Activated T-helper 1 cell treated with anti-CD3 and anti-CD28 coated beads, Interleukin-12 subunit alpha, Interleukin-12 subunit beta, Interleukin-2, Interleukin-4 antibody, amounts not matched to agents 30 ng/mL and 10 ng/mL and 1 ng/mL, durations not matched to agents 14 hours and 24 hours and 36 hours (primary cell): Measurements from ENCODE around the gene TMEM80. TPM values are rescaled to one million over a fixed set of nuclear protein-coding genes. Genes with fewer than 3 reads are reported as not detected.
A peak's percentile ranks its signal among the peaks of the same experiment; 100 is the strongest.

Source experiments
- DNase-seq: peaks from one replicate; pipeline ENCODE4 v3.0.0; 2021; ENCODE audit warnings: low spot score
- H3K27ac Mint-ChIP-seq: one replicate; pipeline ENCODE4 v1.8.0; 2021; ENCODE audit warnings: mild to moderate bottlenecking, mixed read lengths
- H3K27me3 Mint-ChIP-seq: one replicate; pipeline ENCODE4 v1.8.0; 2022; ENCODE audit warnings: mild to moderate bottlenecking, moderate library complexity, mixed read lengths; ENCODE audit not compliant: insufficient read depth
- H3K36me3 Mint-ChIP-seq: one replicate; pipeline ENCODE4 v1.8.0; 2021; ENCODE audit warnings: low read depth, mixed read lengths
- H3K4me1 Mint-ChIP-seq: one replicate; pipeline ENCODE4 v1.8.0; 2021; ENCODE audit warnings: low read depth, mixed read lengths
- H3K4me3 Mint-ChIP-seq: one replicate; pipeline ENCODE4 v1.8.0; 2021; ENCODE audit warnings: mild to moderate bottlenecking, moderate library complexity, mixed read lengths
- H3K9me3 Mint-ChIP-seq: one replicate; pipeline ENCODE4 v1.8.0; 2021; ENCODE audit warnings: mixed read lengths
- intact Hi-C: fragments of 100-400 bp; cut with micrococcal nuclease; formaldehyde crosslinking; loops from one replicate; pipeline ENCODE4 v1.15.1; 2024
- total RNA-seq: library from RNA; stranded (reverse); gene quantifications from 2 replicates; pipeline ENCODE4 v1.2.3, GENCODE V29; 2022

TMEM80 gene
- total RNA-seq, 1 donor from 2014 or later = 14.2 TPM

- Mint-ChIP-seq H3K9me3 (no peaks in the 10 kb centered on the region), H3K27me3 (peaks cover 2% of the 10 kb centered on the region), H3K27ac (peak overlapping the region; percentile 54), H3K4me3 (peak overlapping the region; percentile 88), H3K4me1 (peaks cover 30% of the 10 kb centered on the region), H3K36me3 (peaks cover 15% of the 10 kb centered on the region)
- intact Hi-C loops = loop anchor here (5.0 to 10.0 kb wide), 2 partner anchors 99 to 687 kb away; partner anchors contain the start of genes BRSK2 and SLC25A22
- no peak for DNase-seq
These were observed 2.2 kb downstream of the TMEM80 start for GRCh38 chr11:697811-698311.

GRCh38 chr11:698493-699115, 3.0 kb downstream of the TMEM80 start:
- H3K4me3 Mint-ChIP-seq = no peak overlapping the region
- H3K27ac Mint-ChIP-seq = no peak overlapping the region
- no peak for DNase-seq
- H3K27me3 Mint-ChIP-seq = peaks cover under 1% of the 10 kb centered on the region
- no peaks in the 10 kb centered on the region for H3K9me3 Mint-ChIP-seq
- peaks cover 23% of the 10 kb centered on the region for H3K4me1 Mint-ChIP-seq
- H3K36me3 Mint-ChIP-seq = peaks cover 10% of the 10 kb centered on the region
- intact Hi-C loops = loop anchor here (5.0 to 10.0 kb wide), 2 partner anchors 99 to 686 kb away; partner anchors contain the start of genes BRSK2 and SLC25A22

DNA sequence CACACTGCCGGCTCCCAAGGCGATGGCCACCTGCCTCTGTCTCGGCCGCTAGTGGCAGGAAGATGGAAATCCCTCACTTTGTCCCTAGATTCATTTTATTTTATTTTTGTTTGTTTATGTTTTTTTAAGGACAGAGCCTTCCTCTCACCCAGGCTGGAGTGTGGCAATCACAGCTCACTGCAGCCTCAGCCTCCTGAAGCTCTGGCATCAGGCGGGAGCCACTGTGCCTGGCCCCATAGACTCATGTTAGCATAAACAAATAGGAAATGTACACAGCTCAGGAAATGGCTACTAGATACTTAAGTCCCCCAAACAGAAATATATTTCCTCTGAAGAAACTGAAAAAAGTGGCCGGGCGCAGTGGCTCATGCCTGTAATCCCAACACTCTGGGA, 3.5 kb downstream of the TMEM80 start:
- Mint-ChIP-seq H3K36me3 (peaks cover 8% of the 10 kb centered on the region), H3K4me1 (peaks cover 20% of the 10 kb centered on the region), H3K27ac (no peak overlapping the region), H3K9me3 (no peaks in the 10 kb centered on the region), H3K4me3 (no peak overlapping the region), H3K27me3 (no peaks in the 10 kb centered on the region)
- DNase-seq = no peak
- intact Hi-C loops = loop anchor here (5.0 to 10.0 kb wide), 2 partner anchors 98 to 686 kb away; partner anchors contain the start of genes BRSK2 and SLC25A22

DNA sequence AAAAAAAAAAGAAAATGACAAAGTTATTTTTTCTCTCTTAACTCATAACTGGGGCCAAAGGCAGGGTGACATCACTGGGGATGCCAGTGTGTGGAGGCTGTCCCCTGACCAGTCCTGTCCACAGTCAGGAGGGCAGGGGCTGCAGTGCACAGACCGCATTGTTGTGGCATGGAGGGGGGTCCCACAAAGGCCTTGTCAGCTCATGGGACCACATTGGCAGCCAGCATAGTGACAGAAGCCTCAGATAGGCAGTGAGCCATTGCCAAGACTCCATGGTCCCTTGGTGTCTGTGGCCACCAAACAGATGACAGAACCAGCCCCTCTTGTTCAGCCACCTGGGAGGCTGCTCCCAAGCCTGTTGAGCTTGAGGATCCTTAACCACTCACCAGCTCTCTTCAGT, 4.1 kb downstream of the TMEM80 start:
- peaks cover 8% of the 10 kb centered on the region for H3K36me3 Mint-ChIP-seq
- no peak for DNase-seq
- no peaks in the 10 kb centered on the region for H3K27me3 Mint-ChIP-seq
- intact Hi-C loops = loop anchor here (5.0 to 10.0 kb wide), 2 partner anchors 98 to 685 kb away; partner anchors contain the start of genes BRSK2 and SLC25A22
- H3K9me3 Mint-ChIP-seq = no peaks in the 10 kb centered on the region
- H3K4me3 Mint-ChIP-seq = no peak overlapping the region
- peaks cover 20% of the 10 kb centered on the region for H3K4me1 Mint-ChIP-seq
- no peak overlapping the region for H3K27ac Mint-ChIP-seq

DNA sequence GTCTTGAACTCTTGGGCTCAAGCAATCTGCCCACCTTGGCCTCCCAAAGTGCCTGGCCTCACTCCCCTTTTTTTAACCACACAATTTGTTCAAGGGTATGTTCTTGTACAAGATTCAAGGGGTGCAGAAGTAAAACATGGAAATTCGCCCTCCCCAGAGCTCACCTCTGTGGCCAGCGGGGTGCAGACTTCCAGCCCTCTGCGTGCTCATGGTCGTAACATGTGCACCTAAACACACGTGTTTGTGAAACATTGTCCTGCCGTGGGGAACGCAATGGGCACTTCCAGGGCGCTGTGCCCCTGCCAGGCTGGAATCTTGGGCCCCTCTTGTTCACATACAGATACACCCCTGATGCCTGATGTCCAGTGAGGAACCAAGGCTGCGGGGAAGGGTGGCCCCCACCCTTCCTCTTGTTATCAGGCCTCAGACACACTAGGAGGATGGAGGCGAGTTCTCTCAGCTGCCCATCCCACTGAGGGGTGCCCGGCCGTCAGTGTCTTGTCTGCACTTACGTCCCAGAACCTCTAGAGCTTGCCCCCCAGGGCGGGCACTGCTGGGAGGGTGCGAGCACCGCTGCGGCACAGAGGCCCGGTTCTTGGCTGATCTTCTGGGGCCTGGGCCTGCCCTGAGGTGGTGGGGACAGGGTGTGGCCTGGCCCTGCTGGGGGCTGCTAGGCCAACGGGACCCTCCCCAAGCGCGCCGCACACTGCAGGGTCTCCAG, 6.3 kb downstream of the TMEM80 start:
- Mint-ChIP-seq H3K27me3 (peaks cover 2% of the 10 kb centered on the region), H3K9me3 (no peaks in the 10 kb centered on the region), H3K4me3 (no peak overlapping the region), H3K4me1 (peaks cover 15% of the 10 kb centered on the region), H3K27ac (no peak overlapping the region), H3K36me3 (peaks cover 8% of the 10 kb centered on the region)
- intact Hi-C loops = no loop called here
- DNase-seq = no peak

DNA sequence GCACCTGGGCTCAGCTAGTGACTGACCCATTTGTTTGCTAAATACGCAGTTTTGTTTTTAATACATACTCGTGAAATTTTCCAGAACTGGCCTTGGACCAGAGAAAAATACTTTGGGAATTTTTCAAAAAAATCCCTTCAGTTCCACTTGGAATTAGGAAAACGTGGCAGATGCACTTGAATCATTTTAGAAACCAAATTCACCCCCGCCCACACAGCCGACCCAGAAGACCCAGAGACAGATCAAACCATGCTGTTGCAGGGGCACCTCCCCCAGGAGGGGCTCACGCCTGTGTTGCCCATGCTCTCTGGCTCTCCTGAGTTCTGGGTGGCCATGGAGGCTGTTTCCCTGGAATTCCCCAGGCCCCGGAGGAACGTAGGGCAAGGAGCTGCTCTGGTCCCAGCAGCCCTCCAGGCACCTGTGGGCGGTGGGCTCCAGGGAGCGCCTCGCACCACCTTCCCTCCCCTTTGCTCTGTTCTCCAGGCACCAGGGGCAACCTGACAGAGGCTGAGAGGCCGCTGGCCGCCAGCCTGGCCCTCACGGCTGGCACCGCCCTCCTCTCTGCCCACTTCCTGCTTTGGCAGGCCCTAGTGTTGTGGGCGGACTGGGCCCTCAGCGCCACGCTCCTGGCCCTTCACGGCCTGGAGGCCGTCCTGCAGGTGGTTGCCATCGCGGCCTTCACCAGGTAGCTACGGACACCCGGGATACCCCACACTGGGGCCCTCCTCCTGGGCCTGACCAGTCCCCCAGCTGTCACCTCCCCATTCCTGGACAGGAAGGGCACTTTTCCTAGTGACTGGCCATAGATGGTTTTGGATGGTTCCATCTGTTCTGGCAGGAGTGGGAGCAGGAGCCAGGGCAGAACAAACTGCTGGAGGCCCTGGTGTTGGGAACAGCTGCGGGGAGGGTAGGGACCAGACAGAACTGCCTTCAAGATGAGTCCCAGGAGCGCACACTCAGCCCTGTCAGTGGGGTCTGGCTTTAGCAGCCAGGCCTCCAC, 7.1 kb downstream of the TMEM80 start:
- Mint-ChIP-seq H3K27ac (no peak overlapping the region), H3K27me3 (peaks cover 4% of the 10 kb centered on the region), H3K4me1 (peaks cover 7% of the 10 kb centered on the region), H3K36me3 (peaks cover 8% of the 10 kb centered on the region), H3K9me3 (no peaks in the 10 kb centered on the region), H3K4me3 (no peak overlapping the region)
- no peak for DNase-seq
- intact Hi-C loops = no loop called here

DNA sequence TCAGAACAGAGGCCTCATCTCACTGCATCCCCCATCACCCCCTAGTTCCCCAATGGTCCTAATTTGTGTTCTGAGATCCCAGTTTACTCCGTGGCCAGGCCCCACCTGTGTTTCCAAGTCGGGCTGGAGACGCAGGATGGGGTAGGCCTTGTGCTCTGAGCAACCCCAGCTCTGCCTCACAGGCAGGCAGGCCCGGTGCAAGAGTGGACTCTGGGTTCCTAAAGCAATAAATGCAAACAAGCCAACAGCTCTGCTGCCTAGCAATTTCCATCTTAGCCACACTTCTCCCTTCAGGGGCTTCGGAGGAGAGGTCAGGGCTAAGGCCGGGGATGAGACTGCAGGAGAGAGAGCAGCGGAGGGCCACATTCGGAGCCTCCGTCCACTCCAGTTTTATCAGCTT, 7.9 kb downstream of the TMEM80 start:
- peaks cover 8% of the 10 kb centered on the region for H3K36me3 Mint-ChIP-seq

GRCh38 chr11:704228-704674, 8.6 kb downstream of the TMEM80 start:
- Mint-ChIP-seq H3K4me3 (no peak overlapping the region), H3K36me3 (peaks cover 7% of the 10 kb centered on the region), H3K4me1 (no peaks in the 10 kb centered on the region), H3K27me3 (peaks cover 6% of the 10 kb centered on the region), H3K9me3 (no peaks in the 10 kb centered on the region), H3K27ac (no peak overlapping the region)
- no peak for DNase-seq
- intact Hi-C loops = no loop called here

More for the DNA sequence above, 7.9 kb downstream of the TMEM80 start:
- intact Hi-C loops = no loop called here
- DNase-seq = no peak
- no peak overlapping the region for H3K27ac Mint-ChIP-seq
- H3K4me1 Mint-ChIP-seq = no peaks in the 10 kb centered on the region
- no peaks in the 10 kb centered on the region for H3K9me3 Mint-ChIP-seq
- no peak overlapping the region for H3K4me3 Mint-ChIP-seq
- peaks cover 6% of the 10 kb centered on the region for H3K27me3 Mint-ChIP-seq

GRCh38 chr11:704781-705645, 9.4 kb downstream of the TMEM80 start:
- H3K4me1 Mint-ChIP-seq = no peaks in the 10 kb centered on the region
- peaks cover 9% of the 10 kb centered on the region for H3K27me3 Mint-ChIP-seq
- DNase-seq = no peak
- intact Hi-C loops = no loop called here
- peaks cover 4% of the 10 kb centered on the region for H3K36me3 Mint-ChIP-seq
- H3K27ac Mint-ChIP-seq = peak overlapping the region; percentile 29
- no peaks in the 10 kb centered on the region for H3K9me3 Mint-ChIP-seq
- no peak overlapping the region for H3K4me3 Mint-ChIP-seq

DNA sequence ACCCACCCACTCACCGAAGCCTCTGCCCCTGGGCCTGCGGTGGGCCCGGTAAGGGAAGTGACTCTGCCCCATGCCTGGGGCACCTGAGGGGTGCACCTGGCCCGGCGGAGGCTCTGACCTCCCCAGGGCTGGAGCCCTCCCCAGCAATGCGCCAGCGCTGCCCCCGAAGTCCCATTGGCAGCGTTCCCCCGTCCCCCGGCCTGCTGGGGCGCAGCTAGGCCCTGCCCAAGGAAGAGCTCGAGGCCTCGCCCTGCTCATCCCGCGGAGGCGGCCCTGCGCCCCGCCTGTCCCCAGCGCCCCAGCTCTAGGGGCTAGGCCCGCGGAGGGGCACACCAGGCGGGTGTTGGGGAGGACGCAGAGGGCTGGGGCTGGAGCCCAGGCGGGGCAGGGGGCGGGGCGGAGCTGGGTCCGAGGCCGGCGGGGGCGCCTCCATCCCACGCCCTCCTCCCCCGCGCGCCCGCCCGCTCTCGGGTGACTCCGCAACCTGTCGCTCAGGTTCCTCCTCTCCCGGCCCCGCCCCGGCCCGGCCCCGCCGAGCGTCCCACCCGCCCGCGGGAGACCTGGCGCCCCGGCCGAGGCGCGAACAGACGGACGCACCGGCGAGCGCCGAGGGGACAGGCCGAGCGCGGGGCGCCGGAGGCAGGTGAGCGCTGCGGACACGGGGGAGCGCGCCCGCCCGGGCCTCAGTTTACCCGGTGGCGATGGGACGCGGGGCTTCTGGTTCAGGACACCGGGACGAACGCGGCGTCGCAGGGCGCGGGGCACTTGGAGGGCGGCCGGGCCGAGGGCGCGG, 10.2 kb downstream of the TMEM80 start, which contains the start of gene EPS8L2:
Gene EPS8L2, plus strand, starts transcription at position 586 of the 793 bp plus-strand sequence. CDS start 3,177 bp downstream, outside the sequence.
- Mint-ChIP-seq H3K4me3 (no peak within 1 kb of the TSS), H3K27me3 (peaks cover 9% of the 10 kb centered on the region), H3K4me1 (no peaks in the 10 kb centered on the region), H3K9me3 (no peaks in the 10 kb centered on the region), H3K27ac (peak within 1 kb of the TSS; percentile 29), H3K36me3 (no peaks in the 10 kb centered on the region)
- intact Hi-C loops = no loop called here
- DNase-seq = no peak

- Mint-ChIP-seq H3K4me1 (no peaks in the 10 kb centered on the region), H3K36me3 (no peaks in the 10 kb centered on the region), H3K4me3 (no peak overlapping the region), H3K27ac (no peak overlapping the region), H3K9me3 (no peaks in the 10 kb centered on the region), H3K27me3 (peaks cover 12% of the 10 kb centered on the region)
- intact Hi-C loops = no loop called here
- DNase-seq = no peak
These were observed 10.9 kb downstream of the TMEM80 start for GRCh38 chr11:706439-706956.
